Epithelial cell of prostate (primary cell): ENCODE data around the gene PTPRM.
"Not testable (repeated sequence)": the region's sequence is repeated elsewhere in the genome, so short reads cannot be mapped to it uniquely, and the experiment has no call there.

Experiments
- DNase-seq: peaks from one replicate; pipeline ENCODE4 v3.0.0-alpha.2; 2011; ENCODE audit warnings: low read depth, low spot score
- H3K27ac ChIP-seq: fragments of 450-650 bp; 2 replicates; pipeline ENCODE4 v1.5.1; 2017; ENCODE audit warnings: mild to moderate bottlenecking

PTPRM gene

GRCh38 chr18:7957297-7957696 lies 390.2 kb downstream of the PTPRM start:
- no peak overlapping the region for H3K27ac ChIP-seq
- no peak for DNase-seq

DNA sequence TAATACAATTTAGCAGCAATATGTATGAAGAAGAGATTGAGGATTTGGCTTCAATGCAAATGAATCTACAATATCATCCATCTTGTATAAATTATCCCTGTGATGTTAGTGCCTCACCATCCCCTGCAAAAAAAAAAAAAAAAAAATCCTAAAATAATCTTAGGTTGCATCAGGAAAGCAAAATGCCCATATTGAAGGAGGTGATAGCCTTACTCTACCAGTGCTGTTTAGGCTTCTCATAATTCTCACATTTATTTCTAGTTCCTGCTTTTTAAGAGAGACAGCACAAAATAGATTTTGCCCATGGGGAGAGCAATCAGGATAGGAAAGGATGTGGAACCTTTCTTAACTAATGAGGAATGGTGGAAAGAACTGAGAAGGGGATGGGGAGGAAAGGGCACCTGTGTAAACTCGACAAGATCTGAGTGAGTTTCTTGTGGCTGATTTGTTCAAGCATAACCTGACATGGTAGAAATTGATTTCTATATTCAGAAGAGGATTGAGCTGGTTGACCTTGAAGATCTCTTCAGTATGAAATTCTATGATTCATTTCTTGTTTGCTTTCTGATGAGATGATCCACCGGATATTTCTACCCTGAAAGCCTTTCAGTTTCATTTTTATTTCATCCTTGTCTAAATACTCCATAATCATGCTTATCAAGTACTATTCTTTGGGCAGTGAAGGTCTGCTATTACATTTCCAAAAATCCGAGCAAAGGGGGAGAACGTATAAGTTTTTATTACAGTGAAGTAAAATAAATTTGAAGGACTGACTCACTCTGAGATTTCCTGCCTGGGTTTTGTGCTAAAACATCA lies 391.2 kb downstream of the PTPRM start:
- H3K27ac ChIP-seq = peak overlapping the region; percentile 57
- DNase-seq = no peak

DNA sequence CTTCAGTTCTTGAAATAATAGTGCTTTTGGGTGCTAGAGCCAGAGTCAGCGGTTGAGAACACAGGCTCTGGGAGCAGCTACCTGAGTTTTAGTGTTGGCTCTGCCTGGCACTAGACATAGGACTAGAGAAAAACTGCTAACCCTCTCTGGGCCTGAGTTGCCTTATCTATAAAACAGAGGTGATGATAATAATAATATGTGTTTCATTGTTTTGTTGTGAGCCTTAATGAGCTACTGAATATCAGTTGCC lies 391.7 kb downstream of the PTPRM start:
- no peak for DNase-seq
- peak overlapping the region; percentile 57 for H3K27ac ChIP-seq

- H3K27ac ChIP-seq, DNase-seq: not testable (repeated sequence)
Measured at GRCh38 chr18:7966682-7967081, 399.6 kb downstream of the PTPRM start.

GRCh38 chr18:7974200-7974874 lies 407.2 kb downstream of the PTPRM start:
- no peak overlapping the region for H3K27ac ChIP-seq
- no peak for DNase-seq

GRCh38 chr18:7977897-7978296 lies 410.8 kb downstream of the PTPRM start:
- no peak for DNase-seq
- H3K27ac ChIP-seq = no peak overlapping the region

DNA sequence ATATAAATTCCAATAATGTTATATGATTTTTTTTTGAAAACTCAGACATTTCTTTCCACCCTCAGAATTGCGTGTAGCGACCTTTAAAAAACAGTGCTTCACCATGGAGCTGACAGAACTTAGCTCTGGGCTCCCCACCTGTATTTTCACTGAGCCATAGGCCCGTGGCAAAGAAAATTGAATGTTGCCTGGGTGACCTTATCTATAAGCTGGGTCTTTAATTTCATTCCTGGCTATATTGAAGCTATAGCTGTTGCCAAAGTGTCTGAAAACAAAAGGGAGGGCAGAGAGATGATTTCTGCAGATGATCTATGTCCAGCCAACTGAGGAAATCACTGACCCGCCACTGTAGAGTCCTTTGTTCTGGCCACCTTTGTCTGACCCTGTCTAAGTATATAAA lies 411.7 kb downstream of the PTPRM start:
- no peak for DNase-seq
- no peak overlapping the region for H3K27ac ChIP-seq

GRCh38 chr18:7979714-7980113 lies 412.6 kb downstream of the PTPRM start:
- DNase-seq = no peak

GRCh38 chr18:7980136-7980535 lies 413.0 kb downstream of the PTPRM start:
- no peak for DNase-seq
- H3K27ac ChIP-seq = no peak overlapping the region

More at GRCh38 chr18:7979714-7980113, 412.6 kb downstream of the PTPRM start:
- H3K27ac ChIP-seq = no peak overlapping the region

DNA sequence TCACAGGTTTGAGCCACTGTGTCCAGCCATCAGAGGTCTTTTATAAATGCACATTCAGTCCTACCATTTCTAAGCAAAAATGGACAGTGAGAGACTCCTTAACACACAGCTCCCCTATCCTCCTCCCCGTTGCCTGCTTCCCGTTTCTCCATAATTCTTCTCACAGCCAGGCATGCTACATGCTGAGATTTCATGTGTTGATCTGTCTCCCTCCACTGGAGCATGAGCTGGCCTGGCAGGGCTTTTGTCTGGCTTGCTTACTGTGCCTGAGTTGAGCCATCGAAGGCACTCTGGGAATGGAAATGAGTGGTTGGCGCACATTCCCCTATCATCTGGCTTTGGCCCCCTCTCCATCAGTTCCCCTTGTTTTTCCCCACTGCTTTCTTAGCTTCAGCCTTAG lies 413.5 kb downstream of the PTPRM start:
- no peak for DNase-seq

DNA sequence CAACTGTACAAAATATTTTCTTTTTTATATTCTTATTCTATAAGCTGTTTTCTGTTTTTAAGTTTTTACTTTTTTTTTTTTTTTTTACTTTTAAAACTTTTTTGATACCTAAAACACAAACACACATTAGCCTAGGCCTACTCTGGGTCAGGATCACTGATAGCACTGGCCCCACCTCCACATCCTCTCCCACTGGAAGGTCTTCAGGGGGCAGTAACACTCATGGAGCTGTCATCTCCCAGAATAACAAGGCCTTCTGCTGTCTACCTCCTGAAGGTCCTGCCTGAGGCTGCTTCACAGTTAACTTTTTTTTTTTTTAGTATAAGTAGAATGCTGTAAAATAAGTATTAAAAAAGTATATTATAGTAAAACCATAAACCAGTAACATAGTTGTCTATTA lies 415.1 kb downstream of the PTPRM start:
- no peak overlapping the region for H3K27ac ChIP-seq
- DNase-seq = no peak

More for the DNA sequence above, 413.5 kb downstream of the PTPRM start:
- H3K27ac ChIP-seq = no peak overlapping the region

DNA sequence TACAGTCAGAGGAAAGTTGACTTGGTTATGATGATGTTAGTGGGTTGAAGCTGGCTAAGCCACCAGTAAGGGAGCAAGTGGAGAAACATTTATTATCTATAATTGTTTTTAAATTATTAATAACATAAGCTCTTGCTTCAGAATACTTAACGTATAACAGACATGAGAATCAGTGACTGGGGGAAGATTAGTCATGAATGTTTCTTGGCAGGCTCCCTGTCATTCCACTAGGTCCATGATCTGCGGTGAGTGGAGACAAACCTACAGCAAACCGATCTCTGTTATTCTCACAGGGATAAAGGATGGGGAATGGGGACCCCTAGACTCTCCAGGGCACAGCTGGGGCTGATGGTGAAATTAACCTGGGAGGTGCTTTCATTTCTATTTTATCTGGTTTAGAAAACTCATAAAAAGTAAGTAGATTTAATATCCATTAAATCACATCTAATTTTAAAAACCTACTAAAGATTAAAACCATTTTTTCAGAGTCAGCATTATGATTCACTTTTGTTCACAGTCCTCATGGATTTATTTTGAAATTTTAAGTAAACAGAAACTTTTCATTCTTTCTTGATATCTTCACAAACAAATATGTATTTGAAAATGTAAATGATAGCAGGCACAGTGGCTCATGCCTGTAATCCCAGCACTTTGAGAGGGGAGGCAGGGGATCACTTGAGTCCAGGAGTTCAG lies 420.3 kb downstream of the PTPRM start:
- no peak overlapping the region for H3K27ac ChIP-seq
- DNase-seq = no peak

- no peak overlapping the region for H3K27ac ChIP-seq
- DNase-seq = no peak
Measured at GRCh38 chr18:7990670-7991069, 423.6 kb downstream of the PTPRM start.

GRCh38 chr18:8001711-8002301 lies 434.7 kb downstream of the PTPRM start:
- DNase-seq = no peak
- no peak overlapping the region for H3K27ac ChIP-seq

GRCh38 chr18:8003878-8004675 lies 437.0 kb downstream of the PTPRM start:
- no peak for DNase-seq
- no peak overlapping the region for H3K27ac ChIP-seq

DNA sequence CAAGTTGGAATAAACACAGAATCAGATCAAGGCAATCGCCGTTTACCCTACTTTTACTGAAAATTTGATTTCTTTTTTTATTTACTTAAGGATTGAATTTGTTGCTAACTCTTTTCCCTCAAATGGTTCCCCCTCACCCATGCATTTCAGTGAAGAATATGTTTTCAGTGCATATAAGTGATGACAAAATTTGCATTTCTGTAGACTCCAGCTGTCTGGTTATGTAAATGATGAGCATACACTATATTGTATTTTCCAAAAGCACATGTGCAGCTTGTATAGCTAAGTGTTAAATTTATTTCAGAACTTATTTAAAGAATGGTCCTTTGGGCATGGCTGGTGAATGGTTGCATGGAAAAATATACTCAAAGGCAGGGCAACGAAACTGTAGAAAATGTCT lies 437.7 kb downstream of the PTPRM start:
- no peak for DNase-seq
- no peak overlapping the region for H3K27ac ChIP-seq

DNA sequence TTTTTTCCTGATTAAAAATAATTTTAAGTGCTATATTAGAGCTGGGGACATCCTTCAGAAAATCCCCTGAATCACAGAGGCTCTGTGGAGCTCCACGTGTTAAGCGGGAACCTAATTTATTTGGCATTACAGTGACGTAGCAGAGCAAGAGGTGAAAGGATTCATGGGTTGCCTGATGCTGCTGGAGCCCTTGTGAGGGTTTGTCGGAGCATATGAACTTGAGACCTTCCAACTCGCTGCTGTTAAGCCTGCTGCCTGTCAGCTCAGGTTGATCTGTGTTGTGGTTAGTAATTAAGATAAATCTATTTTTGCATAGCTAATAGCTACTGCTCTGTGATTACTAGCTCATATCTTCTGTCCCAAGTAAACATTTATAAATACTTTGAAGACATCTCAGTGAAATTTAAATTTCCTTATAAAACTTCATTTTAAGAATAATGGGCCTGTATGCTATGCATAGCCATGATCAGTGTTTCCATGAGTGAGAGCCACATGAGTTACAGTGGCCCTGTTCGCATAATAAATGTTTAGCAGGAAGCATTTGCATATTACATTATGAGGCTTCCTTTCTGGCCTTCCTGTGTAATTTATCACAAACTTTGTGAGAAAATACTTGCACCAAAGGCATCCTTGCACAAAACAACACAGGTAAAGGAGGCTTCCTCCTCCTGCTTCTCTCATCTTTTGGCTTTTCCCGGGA lies 438.9 kb downstream of the PTPRM start:
- DNase-seq = no peak
- H3K27ac ChIP-seq = no peak overlapping the region

DNA sequence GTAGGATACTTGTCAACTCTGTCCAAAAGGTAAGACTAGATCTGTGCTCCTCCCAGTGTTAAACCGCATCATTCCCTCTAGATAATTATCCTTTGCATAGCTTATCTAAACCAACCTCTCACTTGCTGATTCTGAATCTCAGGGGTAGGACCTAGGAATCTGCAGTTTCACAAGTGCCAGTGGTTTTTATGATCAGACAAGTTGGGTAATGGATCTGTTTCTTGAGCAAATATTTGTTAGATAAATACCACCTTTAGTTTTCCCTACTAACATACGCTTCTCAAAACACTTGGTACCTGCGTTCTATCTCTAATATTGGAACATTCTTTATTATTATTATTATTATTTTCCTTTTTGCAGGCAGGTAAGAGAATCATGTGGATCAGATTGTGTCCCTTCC lies 439.9 kb downstream of the PTPRM start:
- no peak overlapping the region for H3K27ac ChIP-seq
- no peak for DNase-seq

- no peak overlapping the region for H3K27ac ChIP-seq
- no peak for DNase-seq
Measured at GRCh38 chr18:8008033-8008432, 440.9 kb downstream of the PTPRM start.

GRCh38 chr18:8011361-8011760 lies 444.2 kb downstream of the PTPRM start:
- no peak for DNase-seq
- no peak overlapping the region for H3K27ac ChIP-seq
